PC-3 (cell line): ENCODE results near the gene IKBKE. TPM values are rescaled to one million over a fixed set of nuclear protein-coding genes. Genes with fewer than 3 reads are reported as not detected.

ENCODE experiments used
- ATAC-seq: fragments of 200-7000 bp; cut with Tn5 transposase; 2 replicates; pipeline ENCODE4 v1.9.1; 2020; ENCODE audit warnings: mild to moderate bottlenecking, moderate library complexity
- Bru-seq: library from RNA; stranded (reverse); fragments of 400-500 nt; gene quantifications from one replicate; lab custom pipeline; 2021; lab: Mats Ljungman, UMichigan
- BruChase-seq, 2 experiments: library from RNA; stranded (reverse); fragments of 400-500 nt; gene quantifications; one replicate each; lab custom pipeline; 2021; lab: Mats Ljungman, UMichigan
- BruUV-seq: library from RNA; stranded (reverse); fragments of 400-500 nt; replicated peaks from 2 replicates; lab custom pipeline; 2021; lab: Mats Ljungman, UMichigan
- CTCF ChIA-PET: fragments of 300-600 bp; sonication (Branson Sonifier 250); formaldehyde crosslinking; loops from one replicate; lab custom pipeline; 2022; ENCODE audit warnings: antibody characterized with exemption; lab: Charles Lee
- POLR2A ChIA-PET: fragments of 300-600 bp; sonication (Branson Sonifier 250); formaldehyde crosslinking; loops from one replicate; lab custom pipeline; 2022; ENCODE audit warnings: antibody characterized with exemption; ENCODE audit not compliant: unreplicated experiment; lab: Charles Lee
- DNase-seq: peaks from one replicate; pipeline ENCODE4 v3.0.0-alpha.2; 2015
- H2AFZ ChIP-seq: fragments of 300-600 bp; sonication (generic); 2 replicates; pipeline ENCODE4 v1.6.0; 2016; ENCODE audit warnings: antibody characterized with exemption, low read length
- H3F3A ChIP-seq: fragments of 300-600 bp; sonication (generic); one replicate; pipeline ENCODE4 v1.6.0; 2017; ENCODE audit warnings: antibody characterized with exemption, low read length, control low read depth, mild to moderate bottlenecking; ENCODE audit not compliant: unreplicated experiment
- H3K27ac ChIP-seq: fragments of 300-600 bp; sonication (generic); 2 replicates; pipeline ENCODE4 v1.5.1; 2016; ENCODE audit warnings: mild to moderate bottlenecking, low read length
- H3K27me3 ChIP-seq: fragments of 300-600 bp; sonication (generic); 2 replicates; pipeline ENCODE4 v1.6.1; 2016; ENCODE audit warnings: low read length, mixed read lengths
- H3K36me3 ChIP-seq: fragments of 300-600 bp; sonication (generic); 2 replicates; pipeline ENCODE4 v1.6.1; 2016; ENCODE audit warnings: low read depth, mixed run types, low read length, mixed read lengths
- H3K4me1 ChIP-seq: fragments of 300-600 bp; sonication (generic); 2 replicates; pipeline ENCODE4 v1.5.1; 2016; ENCODE audit warnings: low read length; ENCODE audit not compliant: insufficient read depth
- H3K4me2 ChIP-seq: fragments of 300-600 bp; sonication (generic); 2 replicates; pipeline ENCODE4 v1.6.0; 2016; ENCODE audit warnings: low read length
- H3K4me3 ChIP-seq: fragments of 300-600 bp; sonication (generic); 2 replicates; pipeline ENCODE4 v1.5.1; 2016; ENCODE audit warnings: mild to moderate bottlenecking, low read length, mixed read lengths
- H3K79me2 ChIP-seq: fragments of 300-600 bp; sonication (generic); 2 replicates; pipeline ENCODE4 v1.6.1; 2017; ENCODE audit warnings: low read length, mixed read lengths
- H3K9ac ChIP-seq: fragments of 300-600 bp; sonication (generic); 2 replicates; pipeline ENCODE4 v1.6.0; 2016; ENCODE audit warnings: mild to moderate bottlenecking, low read length
- H3K9me2 ChIP-seq: fragments of 300-600 bp; sonication (generic); replicated peaks from 2 replicates; pipeline ENCODE4 v1.6.1; 2016; ENCODE audit warnings: mixed run types, low read length, mixed read lengths
- H3K9me3 ChIP-seq: fragments of 300-600 bp; sonication (generic); 2 replicates; pipeline ENCODE4 v1.6.1; 2016; ENCODE audit warnings: low read length, mixed read lengths
- H4K20me1 ChIP-seq: fragments of 300-600 bp; sonication (generic); 2 replicates; pipeline ENCODE4 v1.6.1; 2016; ENCODE audit warnings: low read length, mixed read lengths
- CTCF ChIP-seq: fragments of 300-600 bp; sonication (generic); conservative IDR thresholded peaks from 2 replicates; pipeline ENCODE4 v1.5.1; 2017; ENCODE audit warnings: antibody characterized with exemption, low read depth, mild to moderate bottlenecking, low read length
- EZH2 ChIP-seq: fragments of 300-600 bp; sonication (generic); IDR thresholded peaks from one replicate; pipeline ENCODE4 v1.6.1; 2017; ENCODE audit warnings: antibody characterized with exemption, mild to moderate bottlenecking, low read length; ENCODE audit not compliant: unreplicated experiment
- EZH2phosphoT487 ChIP-seq: fragments of 300-600 bp; sonication (generic); IDR thresholded peaks from 2 replicates; pipeline ENCODE4 v1.6.1; 2018; ENCODE audit warnings: mild to moderate bottlenecking, antibody characterized with exemption, low read length, borderline replicate concordance
- intact Hi-C: fragments of 100-400 bp; cut with micrococcal nuclease; formaldehyde crosslinking; loops from 2 replicates; pipeline ENCODE4 v1.9.0; 2023
- long read RNA-seq: library from polyadenylated mRNA; unstranded; transcript quantifications from one replicate; pipeline ENCODE4 v2.0.0, GENCODE V29; 2021; ENCODE audit not compliant: unreplicated experiment
- total RNA-seq: library from RNA; depleted of rRNA; stranded (reverse); fragments of >200 nt; gene quantifications from 2 replicates; pipeline ENCODE4 v1.2.3, GENCODE V29; 2014; rRNA removed

Gene IKBKE
- 27.0 and 28.3 TPM in 2 replicates for total RNA-seq
- Bru-seq, nascent RNA: percentile 52 among the genes with signal in this experiment
- percentile 51 among the genes with signal in this experiment for BruChase-seq, experiment 1, labeled RNA remaining after a 6-hour chase
- percentile 56 among the genes with signal in this experiment for BruChase-seq, experiment 2, labeled RNA remaining after a 2-hour chase
- long read RNA-seq, partial matches to known transcripts: 11 of 30 reads
- long read RNA-seq, other reads (novel, unspliced or antisense): 9 of 30 reads

- no peaks in the 10 kb centered on the region for H3F3A ChIP-seq
- H3K4me2 ChIP-seq: peak within 1 kb of the TSS; percentile 91
- H3K4me1 ChIP-seq: peaks cover 41% of the 10 kb centered on the region
- no peaks in the 10 kb centered on the region for H4K20me1 ChIP-seq
- no peaks in the 10 kb centered on the region for H3K9me3 ChIP-seq
- no peaks in the 10 kb centered on the region for H3K9me2 ChIP-seq
- TF ChIP-seq EZH2phosphoT487 (no peak), CTCF (peak; percentile 50)
- peaks cover 14% of the 10 kb centered on the region for H3K79me2 ChIP-seq
- ChIA-PET POLR2A (interaction anchor here (0.5 to 1.0 kb wide), 6 partner anchors 13 to 1256 kb away, joined by 3 to 8 read pairs (median 4); partner anchors contain the start of gene ELK4), CTCF (interaction anchor here (0.6 to 2.9 kb wide), 5 partner anchors 9 to 143 kb away, joined by 3 to 29 read pairs (median 4); no protein-coding TSS in a partner anchor)
- intact Hi-C loops: no loop called here
- peak; percentile 88 for DNase-seq
- H3K9ac ChIP-seq: peak within 1 kb of the TSS; percentile 69
- peak within 1 kb of the TSS; percentile 86 for H2AFZ ChIP-seq
- peaks cover 13% of the 10 kb centered on the region; the same call in 1 of the 2 replicates for H3K36me3 ChIP-seq
- no TSS peak for BruUV-seq
- peak within 1 kb of the TSS; percentile 60 for H3K27ac ChIP-seq
- no peaks in the 10 kb centered on the region for H3K27me3 ChIP-seq
- peak; percentile 80 for ATAC-seq
- H3K4me3 ChIP-seq: peak within 1 kb of the TSS; percentile 76
Observed at GRCh38 chr1:206469933-206470691, at the start of gene IKBKE. TSS of gene IKBKE (plus strand) at chr1:206470476. CDS start at chr1:206473228, 2,752 bp downstream.

GRCh38 chr1:206421616-206422340, 48.5 kb upstream of the IKBKE start:
- ChIA-PET POLR2A (no interaction called here), CTCF (no interaction called here)
- no TSS peak for BruUV-seq
- Histone ChIP-seq H3K9me3 (no peaks in the 10 kb centered on the region), H3K4me2 (no peak overlapping the region), H3K4me3 (no peak overlapping the region), H4K20me1 (no peaks in the 10 kb centered on the region), H3K36me3 (peaks cover 16% of the 10 kb centered on the region), H3K27ac (no peak overlapping the region), H3F3A (no peaks in the 10 kb centered on the region), H3K79me2 (no peaks in the 10 kb centered on the region), H2AFZ (no peak overlapping the region), H3K9me2 (no peaks in the 10 kb centered on the region), H3K9ac (no peak overlapping the region), H3K27me3 (no peaks in the 10 kb centered on the region), H3K4me1 (peaks cover 22% of the 10 kb centered on the region)
- intact Hi-C loops: no loop called here
- ATAC-seq (no peak), DNase-seq (no peak)
- TF ChIP-seq EZH2 (no peak), CTCF (no peak), EZH2phosphoT487 (no peak)
